Measurements from ENCODE around the gene WDR5. TPM values are rescaled to one million over a fixed set of nuclear protein-coding genes. Genes with fewer than 3 reads are reported as not detected.
A peak's percentile ranks its signal among the peaks of the same experiment; 100 is the strongest.

WDR5 gene
- polyA plus RNA-seq, 1 of the 3 experiments (the other 2 are of a cell fraction), result 36.6 TPM

DNA sequence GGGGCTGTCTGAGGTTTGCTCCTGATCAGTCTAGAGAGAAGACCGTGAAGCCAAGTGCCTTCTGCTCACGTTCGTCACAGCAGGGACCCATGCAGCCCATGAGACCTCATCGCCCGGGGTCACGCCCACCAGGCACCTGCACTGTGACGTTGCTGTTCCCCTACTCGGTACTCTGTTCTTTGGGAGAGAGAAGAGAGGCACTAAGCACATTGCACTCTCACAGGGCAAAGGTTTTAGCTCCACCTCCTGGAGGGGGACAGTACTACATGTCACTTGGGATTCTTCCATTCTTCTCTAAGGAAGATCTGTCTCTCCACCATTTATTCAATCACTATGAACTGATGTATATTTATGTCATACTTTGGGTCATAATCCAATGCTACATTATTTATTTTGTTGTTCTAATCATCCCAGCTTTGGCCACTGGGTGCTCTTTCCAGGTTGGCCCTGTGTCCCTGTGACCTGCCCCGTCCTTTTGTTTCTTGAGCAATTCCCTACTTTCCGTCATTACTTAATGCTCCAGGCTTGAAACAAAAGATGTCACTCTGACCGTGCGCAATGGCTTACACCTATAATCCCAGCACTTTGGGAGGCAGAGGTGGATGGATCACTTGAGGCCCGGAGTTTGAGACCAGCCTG lies 36.6 kb upstream of the WDR5 start:
- ChIA-PET POLR2A (no interaction called here), CTCF (interaction anchor here (1.3 to 1.5 kb wide), 4 partner anchors 11 to 104 kb away, joined by 3 to 8 read pairs (median 4); no protein-coding TSS in a partner anchor)
- Histone ChIP-seq H3K9ac (no peak overlapping the region), H3K4me1 (ENCODE audit: control insufficient read depth in 1 of 2, insufficient read depth in 2 of 2, low read depth in 1 of 2, low read length in 1 of 2) (no peaks in the 10 kb centered on the region; a peak in 1 of 4 replicates), H3K27ac (ENCODE audit: low read depth in 2 of 2, low read length in 1 of 2) (no peak overlapping the region), H3K9me2 (no peaks in the 10 kb centered on the region), H3K4me3 (ENCODE audit: low read depth in 2 of 2, low read length in 1 of 2) (no peak overlapping the region; a peak in 1 of 4 replicates), H3F3A (replicated peaks; ENCODE audit: insufficient read depth) (no peaks in the 10 kb centered on the region), H3K27me3 (ENCODE audit: insufficient read depth) (peaks cover 16% of the 10 kb centered on the region; the same call in 1 of the 2 replicates), H2AFZ (ENCODE audit: low read depth) (no peak overlapping the region), H3K9me3 (no peaks in the 10 kb centered on the region), H4K20me1 (ENCODE audit: insufficient read depth) (no peaks in the 10 kb centered on the region), H3K4me2 (no peak overlapping the region), H3K79me2 (ENCODE audit: insufficient read depth) (no peaks in the 10 kb centered on the region), H3K36me3 (replicated peaks in 1 of 2; ENCODE audit: control insufficient read depth in 1 of 2, insufficient read depth in 2 of 2, low read length in 1 of 2) (no peaks in the 10 kb centered on the region)
- TF ChIP-seq, protein P1, sequence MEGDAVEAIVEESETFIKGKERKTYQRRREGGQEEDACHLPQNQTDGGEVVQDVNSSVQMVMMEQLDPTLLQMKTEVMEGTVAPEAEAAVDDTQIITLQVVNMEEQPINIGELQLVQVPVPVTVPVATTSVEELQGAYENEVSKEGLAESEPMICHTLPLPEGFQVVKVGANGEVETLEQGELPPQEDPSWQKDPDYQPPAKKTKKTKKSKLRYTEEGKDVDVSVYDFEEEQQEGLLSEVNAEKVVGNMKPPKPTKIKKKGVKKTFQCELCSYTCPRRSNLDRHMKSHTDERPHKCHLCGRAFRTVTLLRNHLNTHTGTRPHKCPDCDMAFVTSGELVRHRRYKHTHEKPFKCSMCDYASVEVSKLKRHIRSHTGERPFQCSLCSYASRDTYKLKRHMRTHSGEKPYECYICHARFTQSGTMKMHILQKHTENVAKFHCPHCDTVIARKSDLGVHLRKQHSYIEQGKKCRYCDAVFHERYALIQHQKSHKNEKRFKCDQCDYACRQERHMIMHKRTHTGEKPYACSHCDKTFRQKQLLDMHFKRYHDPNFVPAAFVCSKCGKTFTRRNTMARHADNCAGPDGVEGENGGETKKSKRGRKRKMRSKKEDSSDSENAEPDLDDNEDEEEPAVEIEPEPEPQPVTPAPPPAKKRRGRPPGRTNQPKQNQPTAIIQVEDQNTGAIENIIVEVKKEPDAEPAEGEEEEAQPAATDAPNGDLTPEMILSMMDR (IDR thresholded peaks at IDR 0.05), result peak; percentile 57
- TF ChIP-seq SMC3 (IDR thresholded peaks at IDR 0.05; ENCODE audit: low read depth, low read length) (peak; percentile 11; the same call in 1 of the 2 replicates), RAD21 (IDR thresholded peaks at IDR 0.05; ENCODE audit: low read length) (peak; percentile 56), EZH2phosphoT487 (IDR thresholded peaks at IDR 0.05; ENCODE audit: borderline replicate concordance, low read depth) (no peak), MEF2A (IDR thresholded peaks at IDR 0.05; ENCODE audit: borderline replicate concordance, low read depth) (no peak)
- WGBS (ENCODE audit: low lambda C conversion rate), result 36% methylated on average over 13 of the region's 13 CpGs
- DNase-seq, result no peak

DNA sequence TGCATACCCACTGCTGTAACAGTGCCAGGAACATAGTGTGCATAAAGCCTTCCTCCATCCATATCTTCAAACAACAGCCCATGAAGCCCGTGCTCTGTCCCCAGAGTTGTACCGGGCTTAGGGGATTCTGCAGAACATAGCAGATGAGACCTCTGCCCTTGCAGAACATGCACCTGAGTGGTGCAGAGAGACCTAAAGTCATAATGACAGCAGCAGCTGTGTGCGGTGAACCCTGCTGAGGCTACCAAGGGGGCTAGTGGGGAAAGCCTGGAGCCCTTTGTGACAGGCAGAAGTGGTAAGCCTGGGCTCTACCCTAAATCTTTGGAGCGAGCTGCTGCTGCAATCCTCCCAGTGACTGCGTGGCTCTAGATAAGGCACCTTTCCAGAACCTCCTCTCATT lies 35.8 kb upstream of the WDR5 start:
- CTCF ChIA-PET, result interaction anchor here (1.5 kb wide), 1 partner anchor 105 kb away, joined by 5 read pairs; no protein-coding TSS in a partner anchor
- Histone ChIP-seq H2AFZ (ENCODE audit: low read depth) (no peak overlapping the region), H3K4me2 (no peak overlapping the region), H4K20me1 (ENCODE audit: insufficient read depth) (no peaks in the 10 kb centered on the region), H3K4me3 (ENCODE audit: low read depth in 2 of 2, low read length in 1 of 2) (no peak overlapping the region), H3K9ac (no peak overlapping the region), H3F3A (replicated peaks; ENCODE audit: insufficient read depth) (no peaks in the 10 kb centered on the region), H3K4me1 (ENCODE audit: control insufficient read depth in 1 of 2, insufficient read depth in 2 of 2, low read depth in 1 of 2, low read length in 1 of 2) (no peaks in the 10 kb centered on the region; a peak in 1 of 4 replicates), H3K79me2 (ENCODE audit: insufficient read depth) (no peaks in the 10 kb centered on the region), H3K9me3 (no peaks in the 10 kb centered on the region), H3K27ac (ENCODE audit: low read depth in 2 of 2, low read length in 1 of 2) (no peak overlapping the region), H3K27me3 (ENCODE audit: insufficient read depth) (peaks cover 16% of the 10 kb centered on the region; the same call in 1 of the 2 replicates), H3K9me2 (no peaks in the 10 kb centered on the region), H3K36me3 (replicated peaks in 1 of 2; ENCODE audit: control insufficient read depth in 1 of 2, insufficient read depth in 2 of 2, low read length in 1 of 2) (no peaks in the 10 kb centered on the region)
- WGBS (ENCODE audit: low lambda C conversion rate), result 51% methylated on average over 4 of the region's 5 CpGs
- no peak for DNase-seq
- no peak for TF ChIP-seq MEF2A (IDR thresholded peaks at IDR 0.05; ENCODE audit: borderline replicate concordance, low read depth)
- TF ChIP-seq, protein P2, sequence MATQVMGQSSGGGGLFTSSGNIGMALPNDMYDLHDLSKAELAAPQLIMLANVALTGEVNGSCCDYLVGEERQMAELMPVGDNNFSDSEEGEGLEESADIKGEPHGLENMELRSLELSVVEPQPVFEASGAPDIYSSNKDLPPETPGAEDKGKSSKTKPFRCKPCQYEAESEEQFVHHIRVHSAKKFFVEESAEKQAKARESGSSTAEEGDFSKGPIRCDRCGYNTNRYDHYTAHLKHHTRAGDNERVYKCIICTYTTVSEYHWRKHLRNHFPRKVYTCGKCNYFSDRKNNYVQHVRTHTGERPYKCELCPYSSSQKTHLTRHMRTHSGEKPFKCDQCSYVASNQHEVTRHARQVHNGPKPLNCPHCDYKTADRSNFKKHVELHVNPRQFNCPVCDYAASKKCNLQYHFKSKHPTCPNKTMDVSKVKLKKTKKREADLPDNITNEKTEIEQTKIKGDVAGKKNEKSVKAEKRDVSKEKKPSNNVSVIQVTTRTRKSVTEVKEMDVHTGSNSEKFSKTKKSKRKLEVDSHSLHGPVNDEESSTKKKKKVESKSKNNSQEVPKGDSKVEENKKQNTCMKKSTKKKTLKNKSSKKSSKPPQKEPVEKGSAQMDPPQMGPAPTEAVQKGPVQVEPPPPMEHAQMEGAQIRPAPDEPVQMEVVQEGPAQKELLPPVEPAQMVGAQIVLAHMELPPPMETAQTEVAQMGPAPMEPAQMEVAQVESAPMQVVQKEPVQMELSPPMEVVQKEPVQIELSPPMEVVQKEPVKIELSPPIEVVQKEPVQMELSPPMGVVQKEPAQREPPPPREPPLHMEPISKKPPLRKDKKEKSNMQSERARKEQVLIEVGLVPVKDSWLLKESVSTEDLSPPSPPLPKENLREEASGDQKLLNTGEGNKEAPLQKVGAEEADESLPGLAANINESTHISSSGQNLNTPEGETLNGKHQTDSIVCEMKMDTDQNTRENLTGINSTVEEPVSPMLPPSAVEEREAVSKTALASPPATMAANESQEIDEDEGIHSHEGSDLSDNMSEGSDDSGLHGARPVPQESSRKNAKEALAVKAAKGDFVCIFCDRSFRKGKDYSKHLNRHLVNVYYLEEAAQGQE (IDR thresholded peaks at IDR 0.05; ENCODE audit: low read depth, low read length), result no peak
- no peak for TF ChIP-seq FOSL2 (IDR thresholded peaks at IDR 0.05; ENCODE audit: borderline replicate concordance, low read depth)
- TF ChIP-seq FOXJ3 (CRISPR knock-in tag; IDR thresholded peaks at IDR 0.05), result no peak
- TF ChIP-seq, protein P3, sequence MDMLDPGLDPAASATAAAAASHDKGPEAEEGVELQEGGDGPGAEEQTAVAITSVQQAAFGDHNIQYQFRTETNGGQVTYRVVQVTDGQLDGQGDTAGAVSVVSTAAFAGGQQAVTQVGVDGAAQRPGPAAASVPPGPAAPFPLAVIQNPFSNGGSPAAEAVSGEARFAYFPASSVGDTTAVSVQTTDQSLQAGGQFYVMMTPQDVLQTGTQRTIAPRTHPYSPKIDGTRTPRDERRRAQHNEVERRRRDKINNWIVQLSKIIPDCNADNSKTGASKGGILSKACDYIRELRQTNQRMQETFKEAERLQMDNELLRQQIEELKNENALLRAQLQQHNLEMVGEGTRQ (IDR thresholded peaks at IDR 0.05; ENCODE audit: borderline replicate concordance, low read depth, low read length), result no peak
- TF ChIP-seq FOXM1 (IDR thresholded peaks at IDR 0.05; ENCODE audit: low read depth), result no peak
- TF ChIP-seq, protein P4, sequence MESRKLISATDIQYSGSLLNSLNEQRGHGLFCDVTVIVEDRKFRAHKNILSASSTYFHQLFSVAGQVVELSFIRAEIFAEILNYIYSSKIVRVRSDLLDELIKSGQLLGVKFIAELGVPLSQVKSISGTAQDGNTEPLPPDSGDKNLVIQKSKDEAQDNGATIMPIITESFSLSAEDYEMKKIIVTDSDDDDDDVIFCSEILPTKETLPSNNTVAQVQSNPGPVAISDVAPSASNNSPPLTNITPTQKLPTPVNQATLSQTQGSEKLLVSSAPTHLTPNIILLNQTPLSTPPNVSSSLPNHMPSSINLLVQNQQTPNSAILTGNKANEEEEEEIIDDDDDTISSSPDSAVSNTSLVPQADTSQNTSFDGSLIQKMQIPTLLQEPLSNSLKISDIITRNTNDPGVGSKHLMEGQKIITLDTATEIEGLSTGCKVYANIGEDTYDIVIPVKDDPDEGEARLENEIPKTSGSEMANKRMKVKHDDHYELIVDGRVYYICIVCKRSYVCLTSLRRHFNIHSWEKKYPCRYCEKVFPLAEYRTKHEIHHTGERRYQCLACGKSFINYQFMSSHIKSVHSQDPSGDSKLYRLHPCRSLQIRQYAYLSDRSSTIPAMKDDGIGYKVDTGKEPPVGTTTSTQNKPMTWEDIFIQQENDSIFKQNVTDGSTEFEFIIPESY (IDR thresholded peaks at IDR 0.05; ENCODE audit: borderline replicate concordance, low read depth), result no peak
- TF ChIP-seq RFX5 (IDR thresholded peaks at IDR 0.05; ENCODE audit: low read length), result no peak
- no peak for TF ChIP-seq CHD2 (IDR thresholded peaks at IDR 0.05; ENCODE audit: low read length, partially characterized antibody)
- TF ChIP-seq EZH2phosphoT487 (IDR thresholded peaks at IDR 0.05; ENCODE audit: borderline replicate concordance, low read depth), result no peak
- TF ChIP-seq JUND (IDR thresholded peaks at IDR 0.05), result no peak
- TF ChIP-seq, protein P5, sequence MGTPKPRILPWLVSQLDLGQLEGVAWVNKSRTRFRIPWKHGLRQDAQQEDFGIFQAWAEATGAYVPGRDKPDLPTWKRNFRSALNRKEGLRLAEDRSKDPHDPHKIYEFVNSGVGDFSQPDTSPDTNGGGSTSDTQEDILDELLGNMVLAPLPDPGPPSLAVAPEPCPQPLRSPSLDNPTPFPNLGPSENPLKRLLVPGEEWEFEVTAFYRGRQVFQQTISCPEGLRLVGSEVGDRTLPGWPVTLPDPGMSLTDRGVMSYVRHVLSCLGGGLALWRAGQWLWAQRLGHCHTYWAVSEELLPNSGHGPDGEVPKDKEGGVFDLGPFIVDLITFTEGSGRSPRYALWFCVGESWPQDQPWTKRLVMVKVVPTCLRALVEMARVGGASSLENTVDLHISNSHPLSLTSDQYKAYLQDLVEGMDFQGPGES (IDR thresholded peaks at IDR 0.05; ENCODE audit: low read depth, low read length), result no peak
- POLR2A ChIA-PET, result no interaction called here
